IMR-90 (cell line): ENCODE measurements around the gene SAMM50. TPM values are rescaled to one million over a fixed set of nuclear protein-coding genes. Genes with fewer than 3 reads are reported as not detected.

Source experiments
- ATAC-seq: fragments of 200-7000 bp; cut with Tn5 transposase; 2 replicates; pipeline ENCODE4 v1.9.1; 2020; ENCODE audit warnings: low read depth, mild to moderate bottlenecking, moderate library complexity
- BruUV-seq: library from RNA; stranded (reverse); fragments of 400-500 nt; replicated peaks from 2 replicates; lab custom pipeline; 2021; lab: Mats Ljungman, UMichigan
- CTCF ChIA-PET: fragments of 300-600 bp; formaldehyde crosslinking; extraction: SDS; loops from one replicate; lab custom pipeline; 2021; ENCODE audit warnings: antibody characterized with exemption; lab: Yijun Ruan, JAX
- POLR2A ChIA-PET: fragments of 300-600 bp; sonication (Branson Sonifier 250); formaldehyde crosslinking; loops from one replicate; lab custom pipeline; 2022; ENCODE audit warnings: antibody characterized with exemption; ENCODE audit not compliant: unreplicated experiment; lab: Charles Lee
- DNase-seq: peaks from one replicate; pipeline ENCODE4 v3.0.0; 2013
- H2AFZ ChIP-seq: replicated peaks from 2 replicates; pipeline ENCODE3; 2013; ENCODE audit warnings: low read length, mild to moderate bottlenecking; ENCODE audit not compliant: poor library complexity
- H2AK5ac ChIP-seq: 2 replicates; pipeline ENCODE4 v1.6.1; 2013; ENCODE audit warnings: low read depth, low read length, inconsistent platforms
- H2AK9ac ChIP-seq: replicated peaks from 2 replicates; pipeline ENCODE3; 2013; ENCODE audit warnings: mild to moderate bottlenecking, low read depth, low read length, moderate library complexity; ENCODE audit not compliant: poor library complexity
- H2BK120ac ChIP-seq: 2 replicates; pipeline ENCODE4 v1.6.1; 2013; ENCODE audit warnings: low read depth, low read length, inconsistent platforms
- H2BK15ac ChIP-seq: 3 replicates; pipeline ENCODE4 v1.6.1; 2013; ENCODE audit warnings: low read depth, low read length, inconsistent platforms
- H2BK20ac ChIP-seq: 2 replicates; pipeline ENCODE4 v1.6.1; 2013; ENCODE audit warnings: low read depth, mild to moderate bottlenecking, inconsistent platforms, low read length, moderate library complexity
- H2BK5ac ChIP-seq: 2 replicates; pipeline ENCODE4 v1.6.1; 2013; ENCODE audit warnings: mild to moderate bottlenecking, low read depth, low read length, inconsistent platforms; ENCODE audit not compliant: poor library complexity, severe bottlenecking
- H3K14ac ChIP-seq: replicated peaks from 2 replicates; pipeline ENCODE4 v1.6.1; 2013; ENCODE audit warnings: low read depth, low read length, inconsistent platforms
- H3K18ac ChIP-seq: 2 replicates; pipeline ENCODE4 v1.6.1; 2013; ENCODE audit warnings: low read depth, low read length, control low read depth
- H3K23ac ChIP-seq: 2 replicates; pipeline ENCODE4 v1.6.1; 2013; ENCODE audit warnings: low read depth, low read length, inconsistent platforms
- H3K27ac ChIP-seq: 2 replicates; pipeline ENCODE4 v1.5.1; 2013; ENCODE audit warnings: mild to moderate bottlenecking, control low read depth, low read length; ENCODE audit not compliant: insufficient read depth
- H3K27me3 ChIP-seq: 2 replicates; pipeline ENCODE4 v1.6.1; 2013; ENCODE audit warnings: low read length; ENCODE audit not compliant: control insufficient read depth, insufficient read depth
- H3K36me3 ChIP-seq: 2 replicates; pipeline ENCODE4 v1.6.1; 2013; ENCODE audit warnings: low read length, mixed read lengths; ENCODE audit not compliant: control insufficient read depth, insufficient read depth
- H3K4ac ChIP-seq: 2 replicates; pipeline ENCODE4 v1.6.1; 2013; ENCODE audit warnings: low read depth, low read length, inconsistent platforms
- H3K4me1 ChIP-seq: 2 replicates; pipeline ENCODE4 v1.6.1; 2013; ENCODE audit warnings: low read length, mixed read lengths; ENCODE audit not compliant: control insufficient read depth, insufficient read depth
- H3K4me2 ChIP-seq: 2 replicates; pipeline ENCODE4 v1.6.1; 2013; ENCODE audit warnings: low read depth, mild to moderate bottlenecking, control low read depth, low read length, moderate library complexity
- H3K4me3 ChIP-seq: 2 replicates; pipeline ENCODE4 v1.5.1; 2013; ENCODE audit warnings: low read depth, mild to moderate bottlenecking, control low read depth, low read length, moderate library complexity; ENCODE audit not compliant: insufficient read depth
- H3K56ac ChIP-seq: 2 replicates; pipeline ENCODE4 v1.6.1; 2013; ENCODE audit warnings: low read length, inconsistent platforms; ENCODE audit not compliant: insufficient read depth; ENCODE audit errors: extremely low read depth
- H3K79me1 ChIP-seq, 2 experiments: 2 replicates each; pipeline ENCODE4 v1.6.1; 2013; ENCODE audit warnings: low read length in 2 of 2, inconsistent platforms in 1 of 2, low read depth in 1 of 2
- H3K9ac ChIP-seq: 2 replicates; pipeline ENCODE4 v1.6.1; 2013; ENCODE audit warnings: low read depth, low read length, control low read depth
- H3K9me1 ChIP-seq: 2 replicates; pipeline ENCODE4 v1.6.1; 2013; ENCODE audit warnings: low read length, inconsistent platforms; ENCODE audit not compliant: insufficient read depth
- H3K9me3 ChIP-seq: 2 replicates; pipeline ENCODE4 v1.6.1; 2013; ENCODE audit warnings: low read length; ENCODE audit not compliant: control insufficient read depth, insufficient read depth
- H4K20me1 ChIP-seq: 2 replicates; pipeline ENCODE4 v1.6.1; 2013; ENCODE audit warnings: low read length, inconsistent platforms; ENCODE audit not compliant: insufficient read depth
- H4K5ac ChIP-seq: 2 replicates; pipeline ENCODE4 v1.6.1; 2013; ENCODE audit warnings: mild to moderate bottlenecking, low read depth, low read length, control low read depth
- H4K8ac ChIP-seq, 2 experiments: 2 replicates each; pipeline ENCODE4 v1.6.1; 2013; ENCODE audit warnings: low read depth in 2 of 2, low read length in 2 of 2, control low read depth in 1 of 2, inconsistent platforms in 1 of 2
- H4K91ac ChIP-seq: 2 replicates; pipeline ENCODE4 v1.6.1; 2013; ENCODE audit warnings: low read depth, low read length, inconsistent platforms; ENCODE audit not compliant: insufficient read depth
- BHLHE40 ChIP-seq: fragments of 150-350 bp; IDR thresholded peaks from 2 replicates; pipeline ENCODE4 v1.6.1; 2016; ENCODE audit warnings: mild to moderate bottlenecking, low read depth, low read length
- CEBPB ChIP-seq: IDR thresholded peaks from 2 replicates; pipeline ENCODE4 v1.6.1; 2012; ENCODE audit warnings: low read depth, low read length, improper control_type of control experiment
- CHD1 ChIP-seq: IDR thresholded peaks from 2 replicates; pipeline ENCODE4 v1.6.1; 2012; ENCODE audit warnings: low read depth, low read length, improper control_type of control experiment
- CTCF ChIP-seq: conservative IDR thresholded peaks from 2 replicates; pipeline ENCODE4 v1.5.1; 2012; ENCODE audit warnings: mild to moderate bottlenecking, low read depth, low read length, improper control_type of control experiment
- FOS ChIP-seq: fragments of 150-350 bp; IDR thresholded peaks from 2 replicates; pipeline ENCODE4 v1.6.1; 2016; ENCODE audit warnings: low read depth, low read length
- MAFK ChIP-seq: IDR thresholded peaks from 2 replicates; pipeline ENCODE4 v1.6.1; 2012; ENCODE audit warnings: low read depth, low read length, improper control_type of control experiment
- MAZ ChIP-seq: IDR thresholded peaks from 2 replicates; pipeline ENCODE4 v1.6.1; 2012; ENCODE audit warnings: low read depth, mild to moderate bottlenecking, low read length, improper control_type of control experiment, moderate library complexity, borderline replicate concordance
- MXI1 ChIP-seq: IDR thresholded peaks from 2 replicates; pipeline ENCODE4 v1.6.1; 2012; ENCODE audit warnings: low read depth, mild to moderate bottlenecking, low read length, moderate library complexity, borderline replicate concordance
- NFE2L2 ChIP-seq: fragments of 150-350 bp; IDR thresholded peaks from 2 replicates; pipeline ENCODE4 v1.6.1; 2016; ENCODE audit warnings: low read depth, mild to moderate bottlenecking, low read length
- POLR2A ChIP-seq: IDR thresholded peaks from 2 replicates; pipeline ENCODE4 v1.6.1; 2012; ENCODE audit warnings: mild to moderate bottlenecking, low read depth, low read length
- RAD21 ChIP-seq: IDR thresholded peaks from 2 replicates; pipeline ENCODE4 v1.6.1; 2012; ENCODE audit warnings: low read length, improper control_type of control experiment
- RCOR1 ChIP-seq: IDR thresholded peaks from 2 replicates; pipeline ENCODE4 v1.6.1; 2012; ENCODE audit warnings: mild to moderate bottlenecking, low read length, improper control_type of control experiment; ENCODE audit not compliant: insufficient replicate concordance
- RFX5 ChIP-seq: IDR thresholded peaks from 2 replicates; pipeline ENCODE4 v1.8.0; 2012; ENCODE audit warnings: low read depth, mild to moderate bottlenecking, low read length, moderate library complexity
- USF2 ChIP-seq: fragments of 150-350 bp; IDR thresholded peaks from 2 replicates; pipeline ENCODE4 v1.6.1; 2017; ENCODE audit warnings: mild to moderate bottlenecking, antibody characterized with exemption, low read length, low read depth
- WGBS, 2 experiments: methylation state at CpG; one replicate each; pipeline versions ENCODE4 v1.1.5 to v1.1.7; 2013; ENCODE audit warnings: missing lambda C conversion rate in 2 of 2; ENCODE audit not compliant: insufficient read length in 1 of 2; ENCODE audit errors: extremely low coverage in 2 of 2; 5-methylcytosine and 5-hydroxymethylcytosine counted together
- dilution Hi-C: fragments of 300-500 bp; cut with HindIII; formaldehyde crosslinking; loops from one replicate; pipeline ENCODE4 v1.14.3; 2018; ENCODE audit warnings: low sequenced_read_pairs; ENCODE audit not compliant: unreplicated experiment
- in situ Hi-C: fragments of 300-500 bp; cut with MboI; formaldehyde crosslinking; loops from 3 replicates; pipeline ENCODE4 v1.14.3; 2019; ENCODE audit warnings: low sequenced_read_pairs, inconsistent platforms, mixed read lengths
- intact Hi-C: fragments of 100-400 bp; cut with micrococcal nuclease; formaldehyde crosslinking; loops from 2 replicates; pipeline ENCODE4 v1.10.0; 2022
- polyA plus RNA-seq, 3 experiments: library from polyadenylated mRNA; depleted of rRNA; stranded (reverse); fragments of >200 nt; gene quantifications; 2 replicates each; pipeline ENCODE4 v1.2.3, GENCODE V29; 2012; ENCODE audit warnings: low replicate concordance in 1 of 3
- total RNA-seq: library from RNA; depleted of rRNA; stranded (reverse); fragments of >200 nt; gene quantifications from 2 replicates; pipeline ENCODE4 v1.2.3, GENCODE V29; 2012

The SAMM50 gene
- total and polyA plus RNA-seq, 2 of the 4 experiments (the other 2 are of a cell fraction) = 40.6 to 43.7 TPM

- Histone ChIP-seq H3K18ac (peak overlapping the region; percentile 8; the same call in 1 of the 2 replicates), H3K4me3 (peak overlapping the region; percentile 93), H4K20me1 (no peaks in the 10 kb centered on the region; the same call in 1 of the 2 replicates), H2BK5ac (peak overlapping the region; percentile 73), H3K23ac (peak overlapping the region; percentile 62), H4K5ac (peak overlapping the region; percentile 71), H2AFZ (peak overlapping the region; percentile 92), H3K9me3 (no peaks in the 10 kb centered on the region), H3K4me2 (peak overlapping the region; percentile 90), H2BK20ac (no peak overlapping the region), H3K27ac (peak overlapping the region; percentile 85), H3K56ac (peak overlapping the region; percentile 42; the same call in 1 of the 2 replicates), H3K4ac (peak overlapping the region; percentile 22), H2BK120ac (no peak overlapping the region), H4K8ac (peak overlapping the region; percentile 28 to 85; a peak in 3 of 4 replicates), H2AK5ac (peak overlapping the region; percentile 10; the same call in 1 of the 2 replicates), H3K36me3 (no peaks in the 10 kb centered on the region; the same call in 1 of the 2 replicates), H3K9ac (peak overlapping the region; percentile 88), H3K9me1 (peaks cover 4% of the 10 kb centered on the region; the same call in 1 of the 2 replicates), H3K14ac (peak overlapping the region; percentile 32), H2BK15ac (no peak overlapping the region), H4K91ac (0 out of 2 replicates have a peak overlapping the region, but pooled peaks have one; percentile 1), H3K4me1 (peaks cover 7% of the 10 kb centered on the region), H2AK9ac (peak overlapping the region; percentile 76), H3K27me3 (no peaks in the 10 kb centered on the region), H3K79me1 (peaks cover 34 to 59% of the 10 kb centered on the region in 2 experiments)
- in situ Hi-C loops (no loop called here), dilution Hi-C loops (no loop called here), intact Hi-C loops (no loop called here)
- CTCF ChIA-PET = interaction anchor here (1.8 kb wide), 1 partner anchor 10 kb away, joined by 7 read pairs; no protein-coding TSS in a partner anchor
- no CpG with 5 or more reads among the region's 17 CpGs for WGBS, 2 experiments
- no peak for DNase-seq
- no peak; the same call in 1 of the 2 replicates for ATAC-seq
- no TSS peak for BruUV-seq
- POLR2A ChIA-PET = no interaction called here
- no peak for TF ChIP-seq CTCF
- TF ChIP-seq NFE2L2 = no peak
- no peak for TF ChIP-seq RAD21
- no peak for TF ChIP-seq MAFK
- TF ChIP-seq MAZ = no peak
- TF ChIP-seq RFX5 = no peak
- no peak for TF ChIP-seq USF2
- TF ChIP-seq MXI1 = no peak
- TF ChIP-seq CEBPB = no peak
- no peak for TF ChIP-seq RCOR1
- TF ChIP-seq POLR2A = no peak
- no peak for TF ChIP-seq BHLHE40
- no peak for TF ChIP-seq FOS
- no peak for TF ChIP-seq CHD1
Measured at GRCh38 chr22:43955883-43956782, 891 bp downstream of the SAMM50 start.
